IgD-negative memory B cell (primary cell): Measurements from ENCODE around the gene CFAP126. TPM values are rescaled to one million over a fixed set of nuclear protein-coding genes. Genes with fewer than 3 reads are reported as not detected.
"Not testable (repeated sequence)": the region's sequence is repeated elsewhere in the genome, so short reads cannot be mapped to it uniquely, and the experiment has no call there.

ENCODE experiments used
- H3K27ac Mint-ChIP-seq, 3 donors: one replicate each; pipeline ENCODE4 v1.8.0; 2020 to 2022; ENCODE audit warnings: mild to moderate bottlenecking in 3 of 3, mixed read lengths in 3 of 3, moderate library complexity in 1 of 3
- H3K27me3 Mint-ChIP-seq: one replicate; pipeline ENCODE4 v1.8.0; 2021; ENCODE audit warnings: mixed read lengths
- H3K36me3 Mint-ChIP-seq: one replicate; pipeline ENCODE4 v1.8.0; 2020; ENCODE audit warnings: mild to moderate bottlenecking, mixed read lengths
- H3K4me1 Mint-ChIP-seq, 3 donors: one replicate each; pipeline ENCODE4 v1.8.0; 2020 to 2022; ENCODE audit warnings: mixed read lengths in 3 of 3, mild to moderate bottlenecking in 1 of 3
- H3K4me3 Mint-ChIP-seq, 4 donors: one replicate each; pipeline ENCODE4 v1.8.0; 2020 to 2022; ENCODE audit warnings: mild to moderate bottlenecking in 4 of 4, mixed read lengths in 4 of 4, moderate library complexity in 3 of 4
- H3K9me3 Mint-ChIP-seq, 3 donors: one replicate each; pipeline ENCODE4 v1.8.0; 2020 to 2021; ENCODE audit warnings: mixed read lengths in 3 of 3, mild to moderate bottlenecking in 1 of 3
- polyA plus RNA-seq: library from polyadenylated mRNA; unstranded; fragments of 300-500 nt; fragmentation: Illumina TruSeq; gene quantifications from one replicate; pipeline ENCODE4 v1.2.3, GENCODE V29; 2021

CFAP126 gene
- not detected for polyA plus RNA-seq

GRCh38 chr1:161367684-161368400 is at the start of gene CFAP126:
CFAP126 (minus strand) TSS chr1:161367876; CDS start chr1:161367868, 8 bp downstream.
- Mint-ChIP-seq H3K27ac (peak within 1 kb of the TSS; percentile 57 to 99 (median 86)), H3K4me1 (peaks cover 7 to 11% (median 7%) of the 10 kb centered on the region in 3 donors), H3K9me3 (no peaks in the 10 kb centered on the region), H3K4me3 (peak within 1 kb of the TSS in 1 of 4 donors; percentile 3), H3K36me3 (no peaks in the 10 kb centered on the region), H3K27me3 (no peaks in the 10 kb centered on the region)

- H3K27me3 Mint-ChIP-seq, H3K4me3 Mint-ChIP-seq, H3K9me3 Mint-ChIP-seq, H3K27ac Mint-ChIP-seq: not testable (repeated sequence)
- peaks cover 11% of the 10 kb centered on the region for H3K36me3 Mint-ChIP-seq
- H3K4me1 Mint-ChIP-seq, result peaks cover 8 to 12% (median 12%) of the 10 kb centered on the region in 3 donors
These were observed 45.4 kb upstream of the CFAP126 start for GRCh38 chr1:161413050-161413449.

DNA sequence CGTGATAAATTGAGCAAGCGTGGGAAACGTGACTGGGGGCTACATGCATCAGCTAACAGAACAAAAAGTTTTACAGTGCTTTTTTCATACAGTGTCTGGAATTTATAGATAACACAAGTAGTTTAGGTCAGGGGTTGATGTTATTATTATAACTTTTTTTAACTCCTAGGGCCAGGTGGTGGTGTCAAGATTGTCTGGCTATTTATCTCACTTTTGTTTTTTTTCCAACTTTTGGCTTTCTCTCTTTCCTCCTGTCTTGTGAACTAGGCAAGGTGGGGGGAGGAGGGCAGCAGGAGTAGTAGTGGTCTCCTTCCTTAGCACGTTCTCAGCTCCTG is 42.9 kb upstream of the CFAP126 start:
- H3K36me3 Mint-ChIP-seq, result peaks cover 11% of the 10 kb centered on the region
- H3K27ac Mint-ChIP-seq, H3K27me3 Mint-ChIP-seq, H3K9me3 Mint-ChIP-seq: not testable (repeated sequence)
- H3K4me1 Mint-ChIP-seq, result peaks cover 8 to 14% (median 12%) of the 10 kb centered on the region in 3 donors
- peak overlapping the region in 1 of 4 donors; percentile 82 for H3K4me3 Mint-ChIP-seq

DNA sequence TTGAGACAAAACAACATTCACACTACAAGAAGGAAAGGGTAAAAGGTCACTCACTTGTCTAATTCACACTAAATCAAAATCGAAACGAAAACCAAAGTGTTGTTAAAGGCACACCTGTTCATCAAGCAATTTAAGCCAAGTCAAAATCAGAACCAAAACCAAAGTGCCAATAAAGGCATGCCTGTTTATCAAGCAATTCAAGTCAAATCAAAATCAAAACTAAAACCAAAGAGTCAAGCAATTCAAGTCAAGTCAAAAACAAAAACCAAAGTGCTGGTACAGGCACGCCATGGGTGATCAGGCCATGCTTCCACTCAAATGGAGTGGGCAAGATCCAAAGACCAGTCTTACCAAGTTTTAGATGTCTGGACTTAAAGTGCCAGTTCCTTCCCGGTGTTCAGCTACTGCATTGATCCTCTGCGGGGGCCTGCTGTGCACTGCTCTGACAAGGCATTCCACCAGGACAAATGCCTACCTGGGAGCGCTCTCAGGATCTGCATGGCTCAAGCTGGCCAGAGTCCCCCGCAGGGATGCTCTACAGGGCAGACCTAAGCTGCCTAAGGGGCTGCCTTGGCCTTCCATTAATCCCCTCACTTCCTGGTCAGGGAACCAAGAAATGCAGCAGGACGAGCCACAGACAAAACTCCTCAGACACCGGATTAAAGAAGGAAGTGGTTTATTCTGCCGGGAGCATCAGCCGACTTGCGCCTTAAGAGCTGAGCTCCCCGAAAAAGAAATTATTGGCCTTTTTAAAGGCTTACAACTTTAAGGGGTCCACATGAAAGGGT is 42.4 kb upstream of the CFAP126 start:
- H3K4me1 Mint-ChIP-seq, result peaks cover 8 to 15% (median 14%) of the 10 kb centered on the region in 3 donors
- H3K27ac Mint-ChIP-seq, result peak overlapping the region in 2 of 3 donors; percentile 9 to 54
- H3K9me3 Mint-ChIP-seq, H3K27me3 Mint-ChIP-seq: not testable (repeated sequence)
- H3K4me3 Mint-ChIP-seq, result peak overlapping the region in 2 of 4 donors; percentile 18 to 20
- peaks cover 11% of the 10 kb centered on the region for H3K36me3 Mint-ChIP-seq

DNA sequence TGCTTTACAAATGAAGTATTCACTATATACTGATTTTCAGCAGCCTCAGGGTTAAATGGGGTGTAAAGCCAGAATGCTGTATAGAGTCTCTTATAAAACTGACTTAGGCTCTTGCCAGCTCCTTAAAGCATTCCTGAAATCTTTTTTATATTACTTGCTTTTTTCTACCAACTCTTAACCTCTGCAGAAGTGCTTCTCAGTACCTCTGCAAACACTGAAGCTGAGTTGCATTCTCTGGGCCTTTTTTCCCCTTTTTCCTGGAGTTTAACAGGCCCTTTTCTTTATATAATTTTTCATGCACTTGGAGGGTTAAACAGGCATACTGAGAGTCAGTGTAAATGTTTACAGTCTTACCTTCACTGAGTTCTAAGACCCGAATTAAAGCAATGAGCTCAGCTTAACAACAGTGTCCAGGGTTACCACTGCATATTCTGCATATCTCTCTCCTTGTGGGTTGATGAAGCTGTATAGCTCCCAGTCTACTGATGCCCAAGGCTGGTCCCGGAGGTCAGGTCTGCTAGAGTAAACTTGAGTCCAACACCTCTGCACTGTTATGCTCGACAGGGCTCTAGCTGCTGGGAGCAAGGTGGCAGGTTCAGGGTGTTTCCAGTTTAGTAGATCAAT is 40.9 kb upstream of the CFAP126 start:
- no peak overlapping the region for H3K27ac Mint-ChIP-seq
- peaks cover 0 to 1% (median 0%) of the 10 kb centered on the region in 3 donors for H3K9me3 Mint-ChIP-seq
- no peak overlapping the region for H3K4me3 Mint-ChIP-seq
- peaks cover 10% of the 10 kb centered on the region for H3K36me3 Mint-ChIP-seq
- peaks cover 11 to 15% (median 14%) of the 10 kb centered on the region in 3 donors for H3K4me1 Mint-ChIP-seq
- H3K27me3 Mint-ChIP-seq, result peaks cover 2% of the 10 kb centered on the region

DNA sequence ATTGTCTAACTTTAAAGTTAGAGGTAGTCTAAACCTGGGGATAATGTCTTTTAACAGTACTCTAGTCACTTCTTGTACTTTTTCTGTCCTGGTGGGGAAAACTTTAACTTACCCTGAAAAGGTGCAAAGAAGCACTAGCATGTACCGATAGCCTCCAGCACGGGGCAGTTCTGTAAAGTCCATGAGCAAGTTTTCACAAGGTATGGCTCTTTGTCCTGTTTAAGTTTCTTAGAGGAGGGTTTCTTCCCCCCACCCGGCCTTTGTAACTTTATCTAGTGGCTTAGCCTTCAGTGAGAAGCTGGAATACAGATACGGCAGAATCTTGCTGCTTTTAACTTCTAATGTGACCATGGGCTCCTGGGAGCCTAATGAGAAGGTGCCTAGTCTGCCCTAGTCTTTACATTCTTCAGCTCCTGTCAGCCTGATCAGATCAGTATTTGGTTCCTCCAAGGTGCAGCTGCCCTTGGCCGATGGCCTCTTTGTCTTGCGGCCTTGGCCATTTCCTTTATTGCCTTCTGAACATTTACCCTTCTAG is 39.8 kb upstream of the CFAP126 start:
- Mint-ChIP-seq H3K36me3 (peaks cover 11% of the 10 kb centered on the region), H3K9me3 (peaks cover 0 to 1% (median 0%) of the 10 kb centered on the region in 3 donors), H3K27me3 (peaks cover 3% of the 10 kb centered on the region), H3K27ac (no peak overlapping the region), H3K4me1 (peaks cover 15 to 17% (median 15%) of the 10 kb centered on the region in 3 donors), H3K4me3 (no peak overlapping the region)

GRCh38 chr1:161406551-161406950 is 38.9 kb upstream of the CFAP126 start:
- not testable (repeated sequence) for H3K9me3 Mint-ChIP-seq, H3K4me3 Mint-ChIP-seq, H3K27me3 Mint-ChIP-seq, H3K27ac Mint-ChIP-seq
- Mint-ChIP-seq H3K4me1 (peaks cover 15 to 21% (median 15%) of the 10 kb centered on the region in 3 donors), H3K36me3 (peaks cover 13% of the 10 kb centered on the region)

- Mint-ChIP-seq H3K9me3 (peaks cover 0 to 3% (median 0%) of the 10 kb centered on the region in 3 donors), H3K27ac (peak overlapping the region in 1 of 3 donors; percentile 79), H3K36me3 (peaks cover 7% of the 10 kb centered on the region), H3K4me1 (peaks cover 12 to 23% (median 17%) of the 10 kb centered on the region in 3 donors), H3K27me3 (peaks cover 5% of the 10 kb centered on the region), H3K4me3 (no peak overlapping the region)
These were observed 36.4 kb upstream of the CFAP126 start for GRCh38 chr1:161404051-161404597.

- Mint-ChIP-seq H3K4me1 (peaks cover 15 to 27% (median 21%) of the 10 kb centered on the region in 3 donors), H3K9me3 (peaks cover 0 to 3% (median 0%) of the 10 kb centered on the region in 3 donors), H3K4me3 (peak overlapping the region in 1 of 4 donors; percentile 74), H3K27ac (peak overlapping the region in 1 of 3 donors; percentile 99), H3K36me3 (peaks cover 7% of the 10 kb centered on the region), H3K27me3 (peaks cover 5% of the 10 kb centered on the region)
These were observed 34.8 kb upstream of the CFAP126 start for GRCh38 chr1:161402446-161402845.

DNA sequence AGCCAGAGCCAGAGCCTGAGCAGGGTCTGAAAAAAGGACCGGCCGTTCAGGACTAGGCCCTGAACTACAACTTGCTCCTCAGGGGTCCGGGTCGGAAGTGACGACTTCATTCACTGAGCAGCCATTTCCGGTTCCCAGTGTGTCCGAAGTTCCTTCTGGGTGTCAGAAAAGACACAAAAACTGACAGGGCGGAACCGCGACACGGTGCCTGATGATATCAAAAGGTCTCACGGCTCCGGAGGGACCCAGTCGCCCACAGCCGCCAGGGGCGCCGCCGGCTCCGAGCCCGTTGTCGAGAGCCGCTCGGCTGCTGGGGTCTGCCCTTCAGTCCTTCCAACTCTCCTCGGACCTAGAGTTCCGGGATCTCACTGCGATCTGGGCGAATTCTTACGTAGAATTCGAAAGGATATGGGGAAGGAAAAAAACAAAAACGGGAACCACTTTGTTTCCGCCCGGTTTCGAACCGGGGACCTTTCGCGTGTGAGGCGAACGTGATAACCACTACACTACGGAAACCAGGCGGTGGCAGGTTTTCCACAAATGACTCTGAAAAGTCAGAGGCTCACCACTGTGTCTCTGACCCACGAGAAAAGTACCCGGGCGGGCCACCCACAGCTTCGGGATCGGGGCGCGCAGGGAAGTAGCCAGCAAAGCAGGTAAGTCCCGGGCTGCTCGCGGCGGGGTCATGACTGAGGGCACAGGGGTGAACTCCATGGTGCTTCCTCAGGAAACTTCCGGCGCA is 31.8 kb upstream of the CFAP126 start:
- Mint-ChIP-seq H3K4me1 (peaks cover 12 to 27% (median 19%) of the 10 kb centered on the region in 3 donors), H3K4me3 (peak overlapping the region; percentile 90 to 98 (median 96)), H3K27me3 (peaks cover 5% of the 10 kb centered on the region), H3K36me3 (peaks cover 6% of the 10 kb centered on the region), H3K27ac (peak overlapping the region; percentile 99 to 100 (median 99)), H3K9me3 (peaks cover 0 to 3% (median 0%) of the 10 kb centered on the region in 3 donors)

GRCh38 chr1:161398900-161399256 is 31.2 kb upstream of the CFAP126 start:
- peaks cover 5% of the 10 kb centered on the region for H3K27me3 Mint-ChIP-seq
- H3K27ac Mint-ChIP-seq, result peak overlapping the region; percentile 99 to 100 (median 99)
- H3K4me1 Mint-ChIP-seq, result peaks cover 12 to 27% (median 18%) of the 10 kb centered on the region in 3 donors
- peaks cover 4% of the 10 kb centered on the region for H3K36me3 Mint-ChIP-seq
- H3K9me3 Mint-ChIP-seq, result peaks cover 0 to 3% (median 0%) of the 10 kb centered on the region in 3 donors
- H3K4me3 Mint-ChIP-seq, result peak overlapping the region; percentile 90 to 98 (median 96)

DNA sequence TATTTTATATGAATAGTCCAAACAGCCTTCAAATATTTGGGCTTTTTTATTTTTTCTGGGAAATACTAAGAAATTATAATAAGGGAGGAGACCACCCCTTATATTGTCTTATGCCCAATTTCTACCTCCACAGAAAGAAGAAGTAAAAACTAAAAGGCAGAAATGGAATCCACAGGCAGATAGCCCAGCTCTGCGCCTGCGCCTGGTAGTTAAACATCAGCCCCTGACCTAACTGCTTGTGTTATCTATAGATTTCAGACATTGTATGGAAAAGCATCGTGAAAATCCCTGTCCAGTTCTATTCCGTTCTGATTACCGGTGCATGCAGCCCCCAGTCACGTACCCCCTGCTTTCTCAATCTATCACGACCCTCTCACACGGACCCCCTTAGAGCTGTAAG is 29.4 kb upstream of the CFAP126 start:
- not testable (repeated sequence) for H3K36me3 Mint-ChIP-seq, H3K27me3 Mint-ChIP-seq, H3K9me3 Mint-ChIP-seq
- peak overlapping the region in 1 of 3 donors; percentile 14 for H3K27ac Mint-ChIP-seq
- peak overlapping the region in 1 of 4 donors; percentile 68 for H3K4me3 Mint-ChIP-seq
- peaks cover 12 to 20% (median 14%) of the 10 kb centered on the region in 3 donors for H3K4me1 Mint-ChIP-seq

- H3K27ac Mint-ChIP-seq, result peak overlapping the region in 1 of 3 donors; percentile 19
- H3K4me1 Mint-ChIP-seq, result peaks cover 5 to 12% (median 8%) of the 10 kb centered on the region in 3 donors
- peak overlapping the region in 2 of 4 donors; percentile 58 to 76 for H3K4me3 Mint-ChIP-seq
- H3K27me3 Mint-ChIP-seq, result peaks cover 2% of the 10 kb centered on the region
- no peaks in the 10 kb centered on the region for H3K36me3 Mint-ChIP-seq
- H3K9me3 Mint-ChIP-seq, result no peaks in the 10 kb centered on the region
These were observed 25.5 kb upstream of the CFAP126 start for GRCh38 chr1:161393151-161393550.

GRCh38 chr1:161391611-161392010 is 23.9 kb upstream of the CFAP126 start:
- Mint-ChIP-seq H3K4me3 (peak overlapping the region in 2 of 4 donors; percentile 23 to 91), H3K27me3 (peaks cover 2% of the 10 kb centered on the region), H3K9me3 (no peaks in the 10 kb centered on the region), H3K4me1 (peaks cover 5 to 13% (median 12%) of the 10 kb centered on the region in 3 donors), H3K36me3 (no peaks in the 10 kb centered on the region), H3K27ac (no peak overlapping the region)
